ENCODE measurements around the gene CCDC40. TPM values are rescaled to one million over a fixed set of nuclear protein-coding genes. Genes with fewer than 3 reads are reported as not detected.

The CCDC40 gene
- total and polyA plus RNA-seq, 2 of the 13 experiments (the other 11 are each of a cell fraction or from before 2014, with no cell fraction given), result 4.1 to 5.5 TPM

GRCh38 chr17:80110927-80111701, 74.7 kb downstream of the CCDC40 start:
- Histone ChIP-seq H3K4me1 (ENCODE audit: insufficient read depth, low read length) (no peaks in the 10 kb centered on the region), H3K27me3 (ENCODE audit: control insufficient read depth in 1 of 2, insufficient read depth in 2 of 2, low read length in 2 of 2) (no peaks in the 10 kb centered on the region), H3K27ac (ENCODE audit: extremely low read length, insufficient read depth, low read length) (no peak overlapping the region), H3K9ac (ENCODE audit: insufficient read depth, low read depth, low read length) (no peak overlapping the region), H3K4me3 (replicated peaks in 1 of 3; ENCODE audit: insufficient read depth in 1 of 3, low read depth in 2 of 3, low read length in 3 of 3) (no peak overlapping the region), H4K20me1 (ENCODE audit: insufficient read depth, low read length) (no peaks in the 10 kb centered on the region), H3K36me3 (replicated peaks in 1 of 2; ENCODE audit: control insufficient read depth in 1 of 2, insufficient read depth in 2 of 2, low read length in 2 of 2) (no peaks in the 10 kb centered on the region; a peak in 1 of 5 replicates), H3K4me2 (ENCODE audit: low read depth, low read length) (no peak overlapping the region), H3K9me3 (ENCODE audit: low read length) (no peaks in the 10 kb centered on the region), H2AFZ (ENCODE audit: low read length) (no peak overlapping the region), H3K79me2 (ENCODE audit: insufficient read depth, low read length) (no peaks in the 10 kb centered on the region)
- no peak for ATAC-seq
- 91% methylated on average over 20 of the region's 21 CpGs for WGBS (ENCODE audit: low lambda C conversion rate)
- POLR2A ChIA-PET, result interaction anchor here (1.6 kb wide), 1 partner anchor 10 kb away, joined by 7 read pairs; the partner anchor contains the start of gene GAA
- DNase-seq (ENCODE audit: low spot score), result no peak
- no TSS peak for BruUV-seq (replicated peaks)
- no peak for TF ChIP-seq BHLHE40 (IDR thresholded peaks at IDR 0.05; ENCODE audit: low read length)
- TF ChIP-seq ZEB1 (IDR thresholded peaks at IDR 0.05; ENCODE audit: insufficient replicate concordance, low read depth), result no peak
- TF ChIP-seq, protein P1, sequence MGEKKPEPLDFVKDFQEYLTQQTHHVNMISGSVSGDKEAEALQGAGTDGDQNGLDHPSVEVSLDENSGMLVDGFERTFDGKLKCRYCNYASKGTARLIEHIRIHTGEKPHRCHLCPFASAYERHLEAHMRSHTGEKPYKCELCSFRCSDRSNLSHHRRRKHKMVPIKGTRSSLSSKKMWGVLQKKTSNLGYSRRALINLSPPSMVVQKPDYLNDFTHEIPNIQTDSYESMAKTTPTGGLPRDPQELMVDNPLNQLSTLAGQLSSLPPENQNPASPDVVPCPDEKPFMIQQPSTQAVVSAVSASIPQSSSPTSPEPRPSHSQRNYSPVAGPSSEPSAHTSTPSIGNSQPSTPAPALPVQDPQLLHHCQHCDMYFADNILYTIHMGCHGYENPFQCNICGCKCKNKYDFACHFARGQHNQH (CRISPR knock-in tag; IDR thresholded peaks at IDR 0.05), result no peak
- no peak for TF ChIP-seq ZNF558 (CRISPR knock-in tag; IDR thresholded peaks at IDR 0.05; ENCODE audit: borderline replicate concordance)
- TF ChIP-seq TBX2 (CRISPR knock-in tag; IDR thresholded peaks at IDR 0.05; ENCODE audit: borderline replicate concordance), result no peak
- no peak for TF ChIP-seq STAG1 (CRISPR knock-in tag; IDR thresholded peaks at IDR 0.05)
- TF ChIP-seq YEATS4 (CRISPR knock-in tag; IDR thresholded peaks at IDR 0.05; ENCODE audit: borderline replicate concordance), result no peak
- TF ChIP-seq ZNF101 (CRISPR knock-in tag; IDR thresholded peaks at IDR 0.05; ENCODE audit: borderline replicate concordance, low read depth), result no peak
- no peak for TF ChIP-seq ISX (CRISPR knock-in tag; conservative IDR thresholded peaks at IDR 0.05)
- no peak for TF ChIP-seq ZSCAN25 (CRISPR knock-in tag; IDR thresholded peaks at IDR 0.05)
- TF ChIP-seq TMF1 (CRISPR knock-in tag; IDR thresholded peaks at IDR 0.05; ENCODE audit: low read depth), result no peak
- CTCF ChIA-PET (ENCODE audit: low intra/inter-chr PET ratio, low total read pairs), result no interaction called here
- intact Hi-C loops (cut with micrococcal nuclease; ENCODE audit: unreplicated experiment) (no loop called here), in situ Hi-C loops (cut with HindIII; ENCODE audit: extremely low pct_ligation_motif_present, low pct_unique_long_range_greater_than_20kb) (no loop called here)
- no peak for FAIRE-seq
